SH-SY5Y (cell line): Measurements from ENCODE around the gene CMPK2.

Source experiments
- GATA2 ChIP-seq: IDR thresholded peaks from 2 replicates; pipeline ENCODE4 v1.6.1; 2011; ENCODE audit warnings: mild to moderate bottlenecking, low read depth, low read length
- GATA3 ChIP-seq: IDR thresholded peaks from 2 replicates; pipeline ENCODE4 v1.6.1; 2011; ENCODE audit warnings: low read depth, mild to moderate bottlenecking, low read length, moderate library complexity

DNA sequence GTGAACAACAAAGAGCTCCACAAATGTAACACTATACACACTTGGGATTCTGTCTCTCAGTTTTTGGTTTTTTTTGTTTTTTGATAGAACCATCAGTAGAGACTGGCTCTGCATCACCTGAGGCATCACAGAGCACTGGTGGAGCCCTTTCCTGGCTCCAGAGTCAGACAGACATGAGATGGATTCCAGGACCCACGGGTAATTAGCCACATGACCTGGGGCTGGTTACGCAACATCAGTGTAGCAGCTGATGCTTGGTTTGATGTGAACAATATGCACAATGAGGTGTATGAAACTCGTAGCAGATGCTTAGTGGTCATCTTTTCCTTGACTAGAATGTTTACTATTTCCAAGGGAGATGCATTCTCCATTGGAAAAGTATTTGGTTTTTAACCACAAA lies 40.7 kb downstream of the CMPK2 start:
- TF ChIP-seq GATA3 (no peak), GATA2 (no peak)
